Fibroblast of lung (primary cell): ENCODE measurements around the gene LRRK2. TPM values are rescaled to one million over a fixed set of nuclear protein-coding genes. Genes with fewer than 3 reads are reported as not detected.

Source experiments
- DNase-seq, 2 donors: peaks; one replicate each; pipeline versions ENCODE4 v3.0.0 to v3.0.0-alpha.2; 2010; ENCODE audit warnings: low read depth in 2 of 2
- H2AFZ ChIP-seq: 2 replicates; pipeline ENCODE4 v1.5.1; 2012; ENCODE audit warnings: low read length, control low read depth, inconsistent platforms
- H3K27ac ChIP-seq: 2 replicates; pipeline ENCODE4 v1.5.1; 2011; ENCODE audit warnings: low read length, control low read depth; ENCODE audit not compliant: insufficient read depth
- H3K27me3 ChIP-seq: 2 replicates; pipeline ENCODE4 v1.5.1; 2011; ENCODE audit warnings: mild to moderate bottlenecking, low read length; ENCODE audit not compliant: control insufficient read depth, insufficient read depth
- H3K36me3 ChIP-seq: 2 replicates; pipeline ENCODE4 v1.5.1; 2011; ENCODE audit warnings: low read length; ENCODE audit not compliant: control insufficient read depth, insufficient read depth
- H3K4me1 ChIP-seq: 2 replicates; pipeline ENCODE4 v1.5.1; 2011; ENCODE audit warnings: low read length; ENCODE audit not compliant: control insufficient read depth, insufficient read depth; ENCODE audit errors: extremely low read depth
- H3K4me2 ChIP-seq: 2 replicates; pipeline ENCODE4 v1.5.1; 2011; ENCODE audit warnings: low read length, control low read depth; ENCODE audit not compliant: insufficient read depth; ENCODE audit errors: extremely low read depth
- H3K4me3 ChIP-seq, 4 experiments: fragments of 200-600 bp in 1 of 4; sonication (generic) in 1 of 4; replicated peaks in 1 of 4; 2 replicates each; pipeline ENCODE4 v1.5.1; 2011 to 2016; ENCODE audit warnings: low read length in 4 of 4, low read depth in 3 of 4, mild to moderate bottlenecking in 3 of 4, control low read depth in 2 of 4, inconsistent platforms in 1 of 4, mixed read lengths in 1 of 4; ENCODE audit not compliant: insufficient read depth in 1 of 4; ENCODE audit errors: control extremely low read depth in 1 of 4
- H3K79me2 ChIP-seq: 2 replicates; pipeline ENCODE4 v1.5.1; 2012; ENCODE audit warnings: mild to moderate bottlenecking, low read length, inconsistent platforms; ENCODE audit not compliant: control insufficient read depth, insufficient read depth
- H3K9ac ChIP-seq: 2 replicates; pipeline ENCODE4 v1.5.1; 2011; ENCODE audit warnings: mild to moderate bottlenecking, low read length, control low read depth; ENCODE audit not compliant: insufficient read depth
- H3K9me3 ChIP-seq: 2 replicates; pipeline ENCODE4 v1.5.1; 2012; ENCODE audit warnings: low read depth, low read length; ENCODE audit not compliant: control insufficient read depth, insufficient read depth
- H4K20me1 ChIP-seq: 2 replicates; pipeline ENCODE4 v1.5.1; 2011; ENCODE audit warnings: low read length; ENCODE audit not compliant: control insufficient read depth, insufficient read depth; ENCODE audit errors: extremely low read depth
- CTCF ChIP-seq, 2 donors: IDR thresholded peaks in 1 of 2; conservative IDR thresholded peaks in 1 of 2; 1 replicate in 1 of 2; 2 replicates in 1 of 2; pipeline ENCODE4 v1.5.1; 2011 to 2012; ENCODE audit warnings: low read length in 2 of 2, control low read depth in 1 of 2, inconsistent platforms in 1 of 2, low read depth in 1 of 2, mild to moderate bottlenecking in 1 of 2
- EZH2 ChIP-seq: IDR thresholded peaks from 2 replicates; pipeline ENCODE4 v1.5.1; 2012; ENCODE audit warnings: low read length, control low read depth, mild to moderate bottlenecking; ENCODE audit errors: missing control alignments
- polyA plus RNA-seq, 2 donors: library from polyadenylated mRNA; depleted of rRNA in 1 of 2; stranded (reverse) in 1 of 2; unstranded in 1 of 2; fragments of >200 nt; gene quantifications; 2 replicates each; pipeline ENCODE4 v1.2.1, GENCODE V29; 2011 to 2012; ENCODE audit warnings: missing spikeins in 1 of 2
- total RNA-seq: library from RNA; depleted of rRNA; stranded (reverse); fragments of >200 nt; gene quantifications from 2 replicates; pipeline ENCODE4 v1.2.1, GENCODE V29; 2014

The LRRK2 gene
- total and polyA plus RNA-seq, 2 donors (not counting 1 experiment from before 2014, with no cell fraction given), result 2.2 to 14.0 TPM

GRCh38 chr12:40287369-40287975, 62.7 kb downstream of the LRRK2 start:
- Histone ChIP-seq H3K9me3 (no peaks in the 10 kb centered on the region), H3K4me3 (no peak overlapping the region), H3K79me2 (no peaks in the 10 kb centered on the region), H3K4me1 (no peaks in the 10 kb centered on the region), H3K27me3 (no peaks in the 10 kb centered on the region), H3K27ac (no peak overlapping the region), H3K9ac (no peak overlapping the region), H4K20me1 (no peaks in the 10 kb centered on the region), H3K4me2 (no peak overlapping the region), H3K36me3 (no peaks in the 10 kb centered on the region), H2AFZ (no peak overlapping the region)
- DNase-seq, result no peak
- no peak for TF ChIP-seq CTCF (conservative IDR thresholded peaks at IDR 0.05 in 1 of 2, IDR thresholded peaks at IDR 0.05 in 1 of 2; ENCODE audit: low read depth in 1 of 2, low read length in 2 of 2)
- TF ChIP-seq EZH2, result no peak

- Histone ChIP-seq H3K79me2 (no peaks in the 10 kb centered on the region), H3K36me3 (no peaks in the 10 kb centered on the region), H3K4me3 (no peak overlapping the region), H3K4me1 (no peaks in the 10 kb centered on the region), H3K9me3 (no peaks in the 10 kb centered on the region), H3K9ac (no peak overlapping the region), H4K20me1 (no peaks in the 10 kb centered on the region), H3K27ac (no peak overlapping the region), H2AFZ (no peak overlapping the region), H3K27me3 (no peaks in the 10 kb centered on the region), H3K4me2 (no peak overlapping the region)
- no peak for DNase-seq
- TF ChIP-seq EZH2 (no peak), CTCF (conservative IDR thresholded peaks at IDR 0.05 in 1 of 2, IDR thresholded peaks at IDR 0.05 in 1 of 2; ENCODE audit: low read depth in 1 of 2, low read length in 2 of 2) (no peak)
These were observed 68.1 kb downstream of the LRRK2 start for GRCh38 chr12:40292788-40293429.

GRCh38 chr12:40298341-40298740, 73.5 kb downstream of the LRRK2 start:
- H2AFZ ChIP-seq, result no peak overlapping the region

More at GRCh38 chr12:40298341-40298740, 73.5 kb downstream of the LRRK2 start:
- Histone ChIP-seq H3K36me3 (no peaks in the 10 kb centered on the region), H3K9me3 (no peaks in the 10 kb centered on the region), H3K4me3 (no peak overlapping the region), H3K27ac (no peak overlapping the region), H3K4me1 (no peaks in the 10 kb centered on the region), H3K79me2 (no peaks in the 10 kb centered on the region), H3K27me3 (no peaks in the 10 kb centered on the region), H3K9ac (no peak overlapping the region), H3K4me2 (no peak overlapping the region), H4K20me1 (no peaks in the 10 kb centered on the region)
- DNase-seq, result no peak
- TF ChIP-seq EZH2 (no peak), CTCF (conservative IDR thresholded peaks at IDR 0.05 in 1 of 2, IDR thresholded peaks at IDR 0.05 in 1 of 2; ENCODE audit: low read depth in 1 of 2, low read length in 2 of 2) (no peak)
